ENCODE data around the gene PRR33.
"Not testable (repeated sequence)": the region's sequence is repeated elsewhere in the genome, so short reads cannot be mapped to it uniquely, and the experiment has no call there.

The PRR33 gene

GRCh38 chr11:1889224-1889930 is 2.3 kb downstream of the PRR33 start:
- DNase-seq (ENCODE audit: low spot score): no peak

GRCh38 chr11:1888811-1889210 is 2.9 kb downstream of the PRR33 start:
- no peak for DNase-seq (ENCODE audit: low spot score)

GRCh38 chr11:1888347-1888753 is 3.3 kb downstream of the PRR33 start:
- no peak for DNase-seq (ENCODE audit: low spot score)

- no peak for DNase-seq (ENCODE audit: low spot score)
Measured at GRCh38 chr11:1887451-1888346, 4.0 kb downstream of the PRR33 start.

- not testable (repeated sequence) for DNase-seq (ENCODE audit: low spot score)
Measured at GRCh38 chr11:1886551-1886950, 5.1 kb downstream of the PRR33 start.

- no peak for DNase-seq (ENCODE audit: low spot score)
Measured at GRCh38 chr11:1884303-1884700, 7.4 kb downstream of the PRR33 start.

- DNase-seq (ENCODE audit: low spot score): no peak
Measured at GRCh38 chr11:1883346-1884302, 8.1 kb downstream of the PRR33 start.

- DNase-seq (ENCODE audit: low spot score): peak; percentile 80
Measured at GRCh38 chr11:1882265-1883238, 9.1 kb downstream of the PRR33 start.

GRCh38 chr11:1881442-1882264 is 10.0 kb downstream of the PRR33 start:
- no peak for DNase-seq (ENCODE audit: low spot score)

- no peak for DNase-seq (ENCODE audit: low spot score)
Measured at GRCh38 chr11:1880746-1881441, 10.8 kb downstream of the PRR33 start.

- DNase-seq (ENCODE audit: low spot score): no peak
Measured at GRCh38 chr11:1879941-1880720, 11.6 kb downstream of the PRR33 start.

GRCh38 chr11:1879342-1879940 is 12.3 kb downstream of the PRR33 start:
- no peak for DNase-seq (ENCODE audit: low spot score)

- no peak for DNase-seq (ENCODE audit: low spot score)
Measured at GRCh38 chr11:1878137-1879031, 13.3 kb downstream of the PRR33 start.

- DNase-seq (ENCODE audit: low spot score): no peak
Measured at GRCh38 chr11:1877211-1878136, 14.2 kb downstream of the PRR33 start.

GRCh38 chr11:1876361-1877063 is 15.2 kb downstream of the PRR33 start:
- no peak for DNase-seq (ENCODE audit: low spot score)
